GM21619 (cell line): ENCODE measurements around the gene TOMM34.

Experiments
- ATAC-seq: cut with Tn5 transposase; IDR thresholded peaks from one replicate; pipeline ENCODE4 v1.9.1; 2021; ENCODE audit not compliant: unreplicated experiment

Gene TOMM34

GRCh38 chr20:44963325-44964215 lies 3.4 kb upstream of the TOMM34 start:
- ATAC-seq = no peak

DNA sequence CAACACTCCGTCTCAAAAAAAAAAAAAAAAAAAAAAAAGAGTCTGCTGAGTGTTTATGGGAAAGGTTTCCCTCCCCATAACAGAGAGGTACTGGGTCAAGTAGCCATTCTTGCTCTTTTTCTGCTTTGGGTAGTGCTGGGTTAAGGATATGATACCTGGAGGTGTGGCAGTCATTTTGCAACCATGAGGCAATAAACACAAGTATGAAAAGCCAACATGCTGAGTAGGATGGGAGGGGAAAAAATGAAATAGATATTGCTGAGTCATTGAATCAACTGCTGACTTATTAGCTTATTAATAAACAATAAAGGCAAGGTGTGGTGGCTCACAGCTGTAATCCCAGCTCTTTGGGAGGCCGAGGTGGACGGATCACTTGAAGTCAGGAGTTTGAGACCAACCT lies 2.3 kb upstream of the TOMM34 start:
- no peak for ATAC-seq

GRCh38 chr20:44961870-44962267 lies 1.7 kb upstream of the TOMM34 start:
- no peak for ATAC-seq

- ATAC-seq = no peak
These were observed 1.0 kb upstream of the TOMM34 start for GRCh38 chr20:44961011-44961869.

DNA sequence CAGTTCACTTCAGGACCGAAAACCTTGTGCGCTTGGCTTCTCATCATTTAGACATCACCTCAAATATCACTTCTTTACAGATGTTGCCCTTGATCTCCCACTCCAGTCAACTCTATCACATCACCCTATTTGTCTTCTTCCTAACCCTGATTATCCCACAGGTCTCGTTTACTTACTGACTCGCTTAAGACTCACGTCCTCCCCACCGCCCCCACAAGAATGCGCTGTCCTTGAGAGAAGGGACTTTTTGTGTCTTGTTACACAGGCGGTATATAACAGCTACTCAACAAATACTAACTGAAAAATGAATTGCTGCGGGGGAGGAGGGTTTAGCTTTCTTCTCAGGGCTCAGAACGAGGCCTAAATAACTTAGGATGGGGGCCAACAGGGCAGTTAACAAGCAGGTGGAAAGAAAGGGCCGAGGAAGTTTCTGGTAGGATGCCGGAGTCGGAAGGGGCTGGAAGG lies 527 bp downstream of the TOMM34 start:
- no peak for ATAC-seq

DNA sequence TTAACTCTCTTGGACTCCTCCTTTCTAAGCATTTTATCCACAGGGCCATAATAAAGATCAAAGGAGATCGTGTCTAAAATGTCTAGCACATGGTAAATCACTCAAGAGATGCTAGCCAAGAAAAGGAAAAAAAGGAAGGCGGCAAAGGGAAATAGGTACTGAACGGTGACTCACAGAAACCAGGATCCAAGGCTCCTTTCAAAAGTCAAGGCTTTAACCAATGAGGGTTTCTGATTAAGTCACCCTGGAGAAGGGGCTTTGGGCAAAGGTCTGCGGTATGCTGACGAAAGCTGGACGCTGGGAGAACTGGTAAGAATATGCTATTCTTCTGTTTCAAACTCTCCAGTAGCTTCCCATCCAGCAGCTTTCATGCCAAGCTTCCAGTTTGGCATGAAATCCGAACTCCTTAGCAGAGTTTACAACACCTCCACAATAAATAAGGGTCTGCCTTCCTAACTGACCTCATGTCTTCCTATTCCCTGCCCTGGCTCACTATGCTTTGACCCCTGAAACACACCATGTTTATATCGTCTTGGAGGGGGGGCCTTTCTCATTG lies 1.0 kb downstream of the TOMM34 start:
- no peak for ATAC-seq

DNA sequence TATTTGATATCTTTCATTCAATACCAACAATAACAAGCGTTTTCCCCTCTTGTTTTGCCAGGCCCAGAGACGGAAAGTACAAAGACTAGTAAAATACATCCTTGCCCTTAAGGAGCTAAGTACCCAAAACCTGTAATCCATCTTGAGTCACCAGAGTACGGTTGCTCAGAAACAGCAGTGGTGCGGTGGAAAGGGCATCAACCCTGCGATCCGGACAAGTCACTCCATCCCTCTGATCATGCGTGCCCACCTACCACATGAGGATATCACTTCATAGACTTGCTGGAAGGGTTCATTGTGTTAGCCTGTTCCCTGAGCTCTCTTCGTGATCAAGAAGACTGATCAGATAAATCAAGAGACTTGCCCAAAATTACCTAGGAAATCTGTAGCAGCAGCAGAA lies 1.9 kb downstream of the TOMM34 start:
- no peak for ATAC-seq

- ATAC-seq = no peak
These were observed 3.8 kb downstream of the TOMM34 start for GRCh38 chr20:44956410-44956809.

DNA sequence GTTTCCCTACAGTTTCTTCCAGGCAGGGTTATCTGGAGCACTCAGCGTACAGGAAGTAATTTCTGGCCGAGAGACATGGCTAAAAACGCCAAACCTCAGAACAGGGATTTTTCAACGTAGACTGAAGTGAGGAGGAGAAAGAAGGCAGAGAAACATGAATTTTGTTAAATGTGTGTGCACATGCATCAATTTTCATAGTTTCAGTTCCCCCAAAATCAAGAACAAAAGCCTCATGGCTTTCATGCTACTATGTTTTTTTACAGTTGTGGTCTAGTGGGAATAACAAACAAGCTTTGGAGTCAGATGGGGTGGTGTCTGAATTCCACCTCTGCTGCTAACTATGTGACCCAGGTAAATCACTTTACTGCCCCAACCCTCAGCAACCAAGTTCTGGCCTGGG lies 4.9 kb downstream of the TOMM34 start:
- ATAC-seq = no peak

GRCh38 chr20:44954211-44954610 lies 6.0 kb downstream of the TOMM34 start:
- no peak for ATAC-seq

DNA sequence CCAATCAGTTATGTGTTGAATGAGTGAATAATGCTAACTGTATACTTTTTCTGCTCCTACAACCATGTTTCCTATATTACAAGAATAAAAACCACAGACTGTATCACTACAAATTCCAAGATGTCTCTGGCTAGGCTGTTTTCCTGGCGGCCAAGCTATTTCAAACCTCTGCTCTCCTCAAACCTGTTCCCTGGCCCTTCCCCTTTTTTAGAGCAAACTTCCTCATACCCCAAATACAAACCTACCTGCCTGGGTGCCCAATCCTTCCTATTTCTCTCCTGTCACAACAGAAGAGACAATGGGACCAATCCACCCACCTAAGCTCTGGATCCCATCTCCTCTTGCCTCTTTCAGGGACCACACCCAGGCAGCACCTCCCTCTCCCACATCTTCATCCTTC lies 7.5 kb downstream of the TOMM34 start:
- ATAC-seq = no peak

DNA sequence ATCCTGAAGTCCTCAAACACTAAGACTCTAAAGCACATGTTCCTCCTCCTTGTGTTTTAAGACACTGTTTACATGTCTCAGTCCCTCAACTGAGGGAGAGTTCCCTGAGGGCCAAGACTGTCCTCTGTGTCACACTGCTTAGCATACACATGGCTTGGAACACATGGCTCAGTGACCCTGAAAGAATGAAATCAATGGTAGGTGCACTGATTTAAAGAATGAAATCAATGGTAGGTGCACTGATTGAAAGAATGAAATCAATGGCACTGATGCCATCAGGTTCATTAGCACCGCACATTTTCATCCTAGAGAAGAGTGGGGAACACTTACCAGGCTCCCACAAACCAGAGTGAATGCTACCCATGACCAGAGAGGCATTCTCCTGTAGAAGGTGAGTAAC lies 9.8 kb downstream of the TOMM34 start:
- ATAC-seq = no peak

DNA sequence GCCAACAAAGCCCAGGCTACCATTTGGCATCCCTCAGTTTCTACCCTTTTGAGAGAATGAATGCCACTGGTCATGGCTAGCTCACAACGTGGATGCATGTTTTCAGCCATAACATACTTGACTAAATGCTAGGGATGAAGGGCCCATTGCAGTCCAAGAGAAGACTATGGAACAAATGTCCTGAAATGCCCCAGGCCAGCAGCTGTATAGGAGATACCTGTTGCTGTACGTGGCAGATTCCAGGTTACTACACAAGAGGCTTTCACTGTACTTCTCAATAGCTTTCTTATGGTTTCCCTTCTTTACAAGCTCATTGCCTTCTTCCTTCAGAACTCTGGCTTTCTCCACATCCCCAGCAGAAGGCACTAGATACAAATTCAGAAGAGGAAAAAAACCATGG lies 11.7 kb downstream of the TOMM34 start:
- ATAC-seq = no peak

- ATAC-seq = no peak
These were observed 12.1 kb downstream of the TOMM34 start for GRCh38 chr20:44948107-44948506.

DNA sequence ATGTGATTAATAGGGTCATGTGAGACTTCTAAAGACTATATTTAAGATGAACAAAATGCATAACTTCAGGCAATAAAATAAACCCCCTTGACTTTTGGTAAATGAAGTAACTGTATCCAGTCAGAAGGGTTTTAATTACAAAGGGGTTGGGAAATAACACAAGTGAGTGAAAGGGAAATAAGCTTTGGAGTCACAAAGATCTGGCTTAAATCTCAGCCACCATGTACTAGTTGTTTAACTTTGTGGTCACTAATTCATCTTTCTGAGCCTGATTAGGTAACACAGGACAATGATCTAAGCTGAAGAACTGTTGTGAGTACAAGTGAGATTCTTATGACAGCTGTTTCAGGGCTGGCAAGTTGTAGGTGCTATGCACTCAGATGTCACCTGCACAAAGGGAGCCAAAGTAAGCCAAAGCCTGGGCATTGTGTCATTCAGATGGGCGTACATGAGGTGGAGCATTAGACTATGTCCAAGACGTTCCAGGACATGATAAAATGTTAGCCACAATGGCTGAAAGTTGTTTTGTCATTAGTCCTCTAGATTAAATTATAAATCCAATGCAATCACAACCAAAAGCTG lies 13.8 kb downstream of the TOMM34 start:
- no peak for ATAC-seq

DNA sequence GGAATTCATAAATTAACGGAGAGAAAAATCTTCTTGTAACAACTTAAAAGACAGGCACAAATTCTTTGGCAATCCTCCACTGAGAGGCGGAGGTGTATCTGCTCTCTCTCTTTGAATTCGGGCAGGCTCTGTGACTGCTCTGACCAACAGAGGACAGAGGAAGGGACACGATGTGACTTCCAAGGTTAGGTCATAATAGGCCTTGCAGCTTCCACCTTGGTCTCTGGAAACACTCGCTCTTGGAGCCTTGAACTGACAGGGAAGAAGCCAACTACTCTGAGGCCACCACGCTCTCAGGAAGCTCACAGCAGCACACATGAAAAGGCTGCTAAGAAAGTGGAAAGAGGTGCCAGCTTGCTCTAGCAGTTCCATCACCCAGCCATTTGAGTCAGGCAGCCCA lies 14.9 kb downstream of the TOMM34 start:
- no peak for ATAC-seq

- no peak for ATAC-seq
These were observed 16.4 kb downstream of the TOMM34 start for GRCh38 chr20:44943828-44944227.

DNA sequence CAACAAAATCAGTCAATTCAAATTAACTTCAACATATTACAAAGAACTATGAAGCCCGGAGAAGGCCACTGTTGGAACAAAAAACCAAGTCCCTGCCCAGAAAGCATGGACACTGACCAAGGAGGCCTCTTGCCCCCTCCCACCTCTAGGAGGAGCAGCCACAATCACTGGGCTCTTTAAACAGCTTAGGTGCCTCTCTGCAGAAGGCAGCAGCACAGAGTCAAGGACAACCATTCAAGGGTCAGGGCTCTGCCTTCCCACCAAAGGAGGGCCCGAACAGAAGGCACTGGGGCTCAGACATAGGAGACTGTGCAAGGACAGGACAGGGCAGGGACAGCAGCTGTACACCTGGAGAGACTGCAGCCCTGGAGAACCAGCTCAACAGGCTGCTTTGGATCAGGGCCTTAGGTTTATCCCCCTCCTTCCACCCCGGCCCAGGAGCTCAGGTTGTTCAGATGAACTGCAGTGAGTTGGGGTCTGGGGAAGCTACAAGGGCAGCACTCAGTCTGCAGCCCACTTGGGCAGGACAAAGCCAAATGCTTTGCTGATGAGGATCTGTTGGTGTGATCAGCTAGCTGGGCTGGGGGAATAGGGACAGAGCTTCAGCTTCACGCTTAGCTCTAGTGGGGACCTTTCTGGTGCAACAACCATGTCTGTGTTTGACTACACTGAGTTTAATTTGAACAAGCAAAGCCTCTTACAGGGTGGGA lies 17.8 kb downstream of the TOMM34 start:
- ATAC-seq = no peak

GRCh38 chr20:44941120-44941691 lies 19.0 kb downstream of the TOMM34 start:
- no peak for ATAC-seq

DNA sequence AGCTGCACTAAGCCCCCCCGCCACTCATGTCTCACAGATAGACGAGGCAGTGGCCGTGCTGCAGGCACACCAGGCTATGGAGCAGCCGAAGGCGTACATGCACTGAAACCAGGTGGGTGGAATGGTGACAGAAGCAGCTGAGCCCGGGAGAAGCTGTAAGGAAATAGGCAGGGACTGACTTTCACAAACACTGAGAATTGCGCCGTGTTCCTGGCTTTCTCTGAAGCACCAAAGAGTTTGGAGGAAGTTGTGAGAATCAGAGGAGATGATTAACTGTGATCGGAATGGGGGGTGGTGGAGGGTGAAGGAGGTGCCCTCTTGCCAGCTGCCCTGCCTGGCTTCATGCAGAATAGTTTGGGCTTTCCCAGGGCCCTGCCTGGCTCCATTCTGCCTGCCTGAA lies 21.6 kb downstream of the TOMM34 start:
- no peak for ATAC-seq
